Neutrophil (primary cell): ENCODE data around the gene TRIM39.

ENCODE experiments used
- H3K27ac ChIP-seq: fragments of 200-600 bp; sonication (generic); 2 replicates; pipeline ENCODE4 v1.5.1; 2016; ENCODE audit warnings: mild to moderate bottlenecking, moderate library complexity
- H3K27me3 ChIP-seq: fragments of 200-600 bp; sonication (generic); 2 replicates; pipeline ENCODE4 v1.6.0; 2016; ENCODE audit warnings: mild to moderate bottlenecking
- H3K36me3 ChIP-seq: fragments of 200-600 bp; sonication (generic); 2 replicates; pipeline ENCODE4 v1.5.1; 2017
- H3K4me1 ChIP-seq, 2 experiments: fragments of 200-600 bp in 1 of 2; sonication (generic) in 1 of 2; 1 replicate in 1 of 2; 2 replicates in 1 of 2; pipeline versions ENCODE4 v1.5.1 to v1.6.1; 2013 to 2016; ENCODE audit warnings: low read depth in 1 of 2, low read length in 1 of 2, mild to moderate bottlenecking in 1 of 2, moderate library complexity in 1 of 2; ENCODE audit not compliant: control insufficient read depth in 1 of 2, insufficient read depth in 1 of 2
- H3K4me3 ChIP-seq, 2 experiments: fragments of 200-600 bp in 1 of 2; sonication (generic) in 1 of 2; 1 replicate in 1 of 2; 2 replicates in 1 of 2; pipeline ENCODE4 v1.5.1; 2013 to 2016; ENCODE audit warnings: low read depth in 1 of 2, low read length in 1 of 2, mild to moderate bottlenecking in 1 of 2, moderate library complexity in 1 of 2
- H3K9me3 ChIP-seq: fragments of 200-600 bp; sonication (generic); 2 replicates; pipeline ENCODE4 v1.5.1; 2016
- TF ChIP-seq, protein P1 (sequence below): fragments of 200-600 bp; sonication (generic); IDR thresholded peaks from 2 replicates; pipeline ENCODE4 v1.5.1; 2016; ENCODE audit warnings: antibody characterized with exemption

The TRIM39 gene

DNA sequence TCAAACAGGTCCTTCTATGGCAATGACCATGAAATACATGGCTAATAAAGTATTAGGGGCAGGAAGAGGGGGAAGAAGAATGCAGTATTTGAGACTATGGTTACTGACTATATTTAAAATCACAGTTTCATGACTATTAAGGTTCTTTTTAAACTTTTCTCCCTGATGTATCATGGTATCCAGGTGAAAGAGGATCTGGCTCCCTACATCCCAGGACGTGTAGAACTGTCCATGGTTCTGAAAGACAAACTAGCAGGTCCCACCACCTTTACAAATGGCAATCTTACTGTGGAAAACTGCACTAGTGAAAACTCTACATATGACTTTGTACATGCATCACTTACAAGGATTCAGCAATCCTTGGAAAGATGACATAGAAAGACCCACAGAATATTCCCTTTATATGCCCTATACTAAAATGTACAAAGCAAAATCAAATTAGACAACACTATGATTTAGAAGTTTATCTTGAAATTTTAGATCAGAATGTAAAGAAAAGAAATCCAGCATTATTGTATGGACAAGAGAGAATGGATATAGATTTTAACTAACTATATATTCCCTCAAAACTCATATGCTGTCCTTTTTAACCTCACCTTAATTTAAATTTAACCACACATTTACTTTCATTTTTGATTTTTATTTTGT lies 51.7 kb downstream of the TRIM39 start:
- Histone ChIP-seq H3K9me3 (no peaks in the 10 kb centered on the region), H3K27me3 (peaks cover 91% of the 10 kb centered on the region), H3K27ac (no peak overlapping the region), H3K4me3 (no peak overlapping the region), H3K36me3 (no peaks in the 10 kb centered on the region), H3K4me1 (no peaks in the 10 kb centered on the region)
- TF ChIP-seq, protein P1, sequence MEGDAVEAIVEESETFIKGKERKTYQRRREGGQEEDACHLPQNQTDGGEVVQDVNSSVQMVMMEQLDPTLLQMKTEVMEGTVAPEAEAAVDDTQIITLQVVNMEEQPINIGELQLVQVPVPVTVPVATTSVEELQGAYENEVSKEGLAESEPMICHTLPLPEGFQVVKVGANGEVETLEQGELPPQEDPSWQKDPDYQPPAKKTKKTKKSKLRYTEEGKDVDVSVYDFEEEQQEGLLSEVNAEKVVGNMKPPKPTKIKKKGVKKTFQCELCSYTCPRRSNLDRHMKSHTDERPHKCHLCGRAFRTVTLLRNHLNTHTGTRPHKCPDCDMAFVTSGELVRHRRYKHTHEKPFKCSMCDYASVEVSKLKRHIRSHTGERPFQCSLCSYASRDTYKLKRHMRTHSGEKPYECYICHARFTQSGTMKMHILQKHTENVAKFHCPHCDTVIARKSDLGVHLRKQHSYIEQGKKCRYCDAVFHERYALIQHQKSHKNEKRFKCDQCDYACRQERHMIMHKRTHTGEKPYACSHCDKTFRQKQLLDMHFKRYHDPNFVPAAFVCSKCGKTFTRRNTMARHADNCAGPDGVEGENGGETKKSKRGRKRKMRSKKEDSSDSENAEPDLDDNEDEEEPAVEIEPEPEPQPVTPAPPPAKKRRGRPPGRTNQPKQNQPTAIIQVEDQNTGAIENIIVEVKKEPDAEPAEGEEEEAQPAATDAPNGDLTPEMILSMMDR, result no peak

DNA sequence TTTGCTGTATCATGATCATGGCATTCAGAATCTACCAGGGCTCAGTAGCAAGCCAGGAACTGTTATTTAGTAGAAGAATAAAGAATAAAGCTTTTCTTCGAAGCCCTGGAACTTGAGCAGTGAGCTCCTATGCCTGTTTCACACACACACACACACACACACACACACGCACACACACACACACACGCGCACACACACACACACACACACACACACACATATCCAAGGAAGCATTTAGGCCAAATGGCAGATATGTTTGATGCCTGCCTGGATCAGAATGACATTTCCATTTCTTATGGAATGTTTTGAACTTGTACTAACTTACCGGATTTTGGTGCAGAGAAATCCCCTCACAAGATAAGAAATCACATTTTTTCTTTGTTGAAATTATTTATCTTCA lies 53.7 kb downstream of the TRIM39 start:
- Histone ChIP-seq H3K4me1 (no peaks in the 10 kb centered on the region), H3K27ac (no peak overlapping the region), H3K27me3 (peaks cover 94% of the 10 kb centered on the region), H3K9me3 (no peaks in the 10 kb centered on the region), H3K4me3 (no peak overlapping the region), H3K36me3 (no peaks in the 10 kb centered on the region)
- TF ChIP-seq, protein P1, result no peak

DNA sequence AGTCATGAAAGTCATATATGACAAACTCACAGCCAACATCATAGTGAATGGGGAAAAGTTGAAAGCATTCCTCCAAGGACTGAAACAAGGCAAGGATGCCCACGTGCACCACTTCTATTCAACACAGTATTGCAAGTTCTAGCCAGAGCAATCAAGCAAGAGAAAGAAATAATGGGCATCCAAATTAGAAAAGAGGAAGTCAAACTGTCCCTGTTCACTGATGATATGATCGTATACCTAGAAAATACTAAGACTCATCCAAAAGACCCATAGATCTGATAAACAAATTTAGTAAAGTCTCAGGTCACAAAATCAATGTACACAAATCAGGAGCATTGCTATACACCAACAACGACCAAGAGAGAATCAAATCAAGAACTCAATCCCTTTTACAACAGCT lies 59.4 kb downstream of the TRIM39 start:
- peaks cover 100% of the 10 kb centered on the region for H3K27me3 ChIP-seq
- H3K27ac ChIP-seq, result no peak overlapping the region
- no peaks in the 10 kb centered on the region for H3K36me3 ChIP-seq
- no peak overlapping the region for H3K4me3 ChIP-seq
- no peaks in the 10 kb centered on the region for H3K9me3 ChIP-seq
- TF ChIP-seq, protein P1, result no peak
- no peaks in the 10 kb centered on the region for H3K4me1 ChIP-seq

DNA sequence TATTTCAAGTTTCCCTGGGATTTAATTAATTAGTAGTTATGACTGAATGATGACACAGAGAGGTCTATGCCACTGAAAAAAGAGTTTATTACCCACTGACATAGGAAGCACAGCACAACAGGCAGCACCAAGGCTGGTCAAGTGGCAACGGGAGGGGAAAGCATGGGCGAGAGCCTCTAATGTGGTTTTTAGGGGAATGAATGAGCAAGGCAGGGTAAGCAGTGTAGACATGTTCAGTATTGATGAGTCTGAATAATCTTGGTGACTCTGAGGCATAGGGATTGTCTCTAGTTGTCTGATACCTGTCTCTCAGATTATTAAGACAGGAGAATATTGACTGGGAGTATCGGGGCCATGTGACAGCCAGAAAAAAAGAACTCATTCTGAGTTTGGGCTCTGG lies 64.5 kb downstream of the TRIM39 start:
- no peaks in the 10 kb centered on the region for H3K36me3 ChIP-seq
- H3K9me3 ChIP-seq, result no peaks in the 10 kb centered on the region
- H3K27ac ChIP-seq, result no peak overlapping the region
- TF ChIP-seq, protein P1, result no peak
- H3K4me3 ChIP-seq, result no peak overlapping the region
- H3K27me3 ChIP-seq, result peaks cover 100% of the 10 kb centered on the region
- no peaks in the 10 kb centered on the region for H3K4me1 ChIP-seq
